Hippocampal formation (tissue), 2 donors: ENCODE results near the gene HRH1.
"Not testable (repeated sequence)": the region's sequence is repeated elsewhere in the genome, so short reads cannot be mapped to it uniquely, and the experiment has no call there.

ENCODE experiments used
- DNase-seq, 2 donors: peaks; one replicate each; lab custom pipeline; 2025; lab: John Stamatoyannopoulos, UW

The HRH1 gene

GRCh38 chr3:11154036-11154952 is at the start of gene HRH1:
HRH1 (plus strand) TSS chr3:11154493; CDS start chr3:11259038, 104,545 bp downstream.
- DNase-seq = no peak

DNA sequence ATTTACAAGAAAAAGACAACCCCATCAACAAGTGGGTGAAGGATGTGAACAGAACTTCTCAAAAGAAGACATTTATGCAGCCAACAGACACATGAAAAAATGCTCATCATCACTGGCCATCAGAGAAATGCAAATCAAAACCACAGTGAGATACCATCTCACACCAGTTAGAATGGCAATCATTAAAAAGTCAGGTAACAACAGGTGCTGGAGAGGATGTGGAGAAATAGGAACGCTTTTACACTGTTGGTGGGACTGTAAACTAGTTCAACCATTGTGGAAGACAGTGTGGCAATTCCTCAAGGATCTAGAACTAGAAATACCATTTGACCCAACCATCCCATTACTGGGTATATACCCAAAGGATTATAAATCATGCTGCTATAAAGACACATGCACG is 41.0 kb upstream of the HRH1 start:
- DNase-seq = not testable (repeated sequence)

DNA sequence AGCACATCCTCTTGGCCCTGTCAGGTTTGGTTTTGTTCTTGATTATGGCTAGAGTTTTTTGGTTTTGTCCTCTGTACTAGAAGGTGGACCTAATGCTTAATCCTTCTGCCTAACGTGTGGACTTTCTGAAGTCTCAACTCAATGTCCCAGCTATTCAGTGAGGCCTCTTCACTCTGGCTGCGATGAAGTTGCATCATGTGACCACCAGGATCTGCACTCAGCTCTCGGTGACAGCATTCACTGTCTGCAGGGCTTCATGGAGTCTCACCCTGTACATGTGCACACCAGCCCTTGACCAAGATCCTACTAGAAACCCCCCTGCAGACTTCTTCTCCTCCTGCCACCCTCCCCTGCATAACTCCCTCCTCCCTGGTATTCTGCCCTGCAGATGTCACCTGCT is 38.7 kb upstream of the HRH1 start:
- no peak for DNase-seq

DNA sequence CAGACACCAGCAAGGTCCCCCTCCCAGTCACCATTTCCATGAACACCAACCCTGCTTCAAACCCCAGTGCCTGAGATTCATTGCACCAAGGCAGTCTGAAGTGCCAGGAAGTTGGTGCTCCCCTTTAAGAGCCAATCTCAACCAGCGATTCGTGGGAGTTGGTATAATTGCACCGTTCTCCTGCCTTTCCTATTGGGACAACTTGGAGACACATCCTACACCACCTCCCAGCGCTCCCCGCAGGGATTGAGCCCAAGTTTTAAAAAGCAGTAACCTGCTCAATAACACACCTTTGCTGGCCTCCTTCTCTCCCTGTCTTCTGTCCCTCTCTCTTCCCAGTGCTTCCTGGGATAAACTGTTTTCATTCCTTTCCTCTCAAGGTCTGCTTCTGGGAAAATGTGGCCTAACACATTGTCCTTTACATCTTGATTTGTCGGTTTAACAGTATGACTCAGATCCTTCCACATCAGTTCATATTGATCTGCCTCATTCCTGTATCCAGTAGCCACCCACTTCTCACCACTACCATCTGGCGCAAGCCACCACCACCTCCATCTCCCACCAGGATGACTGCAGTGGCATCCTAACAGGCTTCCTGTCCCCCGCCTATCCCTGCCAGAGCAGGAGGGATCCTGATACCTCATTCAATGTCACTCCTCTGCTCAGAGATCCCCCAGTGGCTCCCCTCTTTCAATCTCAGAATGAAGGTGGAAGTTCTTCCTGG is 37.8 kb upstream of the HRH1 start:
- DNase-seq = no peak

GRCh38 chr3:11117591-11117990 is 36.7 kb upstream of the HRH1 start:
- DNase-seq = no peak

GRCh38 chr3:11118181-11118682 is 36.1 kb upstream of the HRH1 start:
- DNase-seq = no peak

DNA sequence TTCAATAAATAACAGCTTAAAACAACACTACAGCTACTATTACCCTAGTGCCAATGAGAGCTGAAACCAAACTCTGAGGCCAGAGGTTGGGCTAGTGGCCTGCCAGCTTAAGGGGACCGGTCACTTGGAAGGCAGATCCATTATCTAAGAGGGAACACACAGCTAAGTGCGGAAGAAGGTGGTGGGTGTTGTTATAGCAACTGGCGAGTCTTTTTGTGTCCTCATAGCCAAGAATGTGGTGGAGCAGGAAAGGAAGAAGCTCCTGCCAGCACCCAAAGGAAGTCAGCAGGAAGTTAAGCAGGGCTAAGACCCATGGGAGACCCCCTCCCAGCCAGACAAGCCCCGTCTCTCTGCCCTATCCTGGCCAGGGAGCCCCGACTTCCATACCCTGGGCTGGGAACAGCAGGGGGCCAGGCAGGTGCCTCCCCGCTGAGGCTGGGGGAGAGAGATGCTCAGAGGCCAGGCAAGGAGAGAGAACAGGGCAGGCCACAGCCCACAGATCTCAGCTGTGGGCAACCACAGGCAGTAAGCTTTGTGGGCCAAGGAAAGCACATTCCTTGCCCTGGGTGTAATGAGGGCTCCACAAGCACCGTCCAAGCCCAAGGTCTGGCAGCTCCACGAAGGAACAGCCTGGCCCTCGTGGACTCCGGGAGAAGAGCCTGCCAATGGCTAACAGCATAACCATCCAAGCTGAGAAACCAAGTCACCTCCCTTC is 34.0 kb upstream of the HRH1 start:
- no peak for DNase-seq

GRCh38 chr3:11126653-11127052 is 27.6 kb upstream of the HRH1 start:
- DNase-seq = no peak

DNA sequence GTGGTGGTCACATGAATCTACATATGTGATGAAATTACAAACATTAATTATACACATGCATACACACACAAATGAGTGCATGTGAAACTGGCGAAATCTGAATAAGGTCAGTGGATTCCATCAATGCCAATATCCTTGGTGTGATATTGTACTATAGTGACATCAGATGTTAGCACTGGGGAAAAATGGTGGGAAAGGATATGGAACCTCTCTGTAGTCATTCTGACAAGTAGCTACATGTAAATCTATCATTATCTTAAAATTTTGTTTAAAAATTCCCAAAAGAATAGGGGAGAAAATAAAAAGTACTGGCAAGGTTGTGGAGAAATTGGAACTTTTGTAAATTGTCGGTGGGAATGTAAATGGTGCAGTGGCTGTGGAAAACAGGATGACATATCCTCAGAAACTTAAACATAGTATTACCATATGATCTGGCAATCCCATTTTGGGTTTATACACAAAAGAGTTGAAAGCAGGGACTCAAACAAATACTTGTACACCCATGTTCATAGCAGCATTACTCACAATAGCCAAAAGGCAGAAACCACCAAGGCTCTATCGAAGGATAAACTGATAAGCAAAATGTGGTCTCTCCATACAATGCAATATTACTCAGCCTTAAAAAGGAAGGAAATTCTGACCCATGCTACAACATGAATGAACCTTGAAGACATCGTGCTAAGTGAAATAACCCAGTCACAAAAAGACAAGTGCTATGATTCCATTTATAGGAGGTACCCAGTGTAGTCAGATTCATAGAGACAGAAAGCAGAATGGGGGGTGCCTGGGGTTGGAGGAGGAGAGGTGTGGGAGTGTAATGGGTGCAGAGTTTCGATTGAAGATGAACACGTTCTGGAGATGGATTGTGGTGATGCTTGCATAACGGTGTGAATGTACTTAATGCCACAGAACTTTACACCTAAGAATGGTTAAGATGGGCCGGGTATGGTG is 25.3 kb upstream of the HRH1 start:
- no peak for DNase-seq

GRCh38 chr3:11130385-11130784 is 23.9 kb upstream of the HRH1 start:
- no peak for DNase-seq

DNA sequence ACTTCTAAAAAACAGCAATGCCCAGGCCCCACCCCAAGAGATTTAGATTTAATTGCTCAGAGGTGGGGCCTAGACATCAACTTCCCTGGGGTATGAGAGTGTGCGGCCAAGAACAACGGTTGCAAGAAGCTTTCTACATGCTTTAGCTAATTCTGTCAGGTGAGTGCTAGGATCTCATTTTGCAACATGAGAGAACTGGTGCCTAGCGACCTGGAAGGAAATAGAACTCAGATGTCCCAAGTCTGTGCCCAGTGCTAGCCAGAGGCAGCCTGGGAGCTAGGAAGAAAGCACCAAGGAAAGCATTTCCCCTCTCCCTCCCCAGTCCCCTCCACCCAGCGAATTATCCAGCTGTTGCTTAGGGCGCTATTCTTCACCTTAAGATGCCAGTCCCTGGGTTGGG is 22.9 kb upstream of the HRH1 start:
- no peak for DNase-seq

DNA sequence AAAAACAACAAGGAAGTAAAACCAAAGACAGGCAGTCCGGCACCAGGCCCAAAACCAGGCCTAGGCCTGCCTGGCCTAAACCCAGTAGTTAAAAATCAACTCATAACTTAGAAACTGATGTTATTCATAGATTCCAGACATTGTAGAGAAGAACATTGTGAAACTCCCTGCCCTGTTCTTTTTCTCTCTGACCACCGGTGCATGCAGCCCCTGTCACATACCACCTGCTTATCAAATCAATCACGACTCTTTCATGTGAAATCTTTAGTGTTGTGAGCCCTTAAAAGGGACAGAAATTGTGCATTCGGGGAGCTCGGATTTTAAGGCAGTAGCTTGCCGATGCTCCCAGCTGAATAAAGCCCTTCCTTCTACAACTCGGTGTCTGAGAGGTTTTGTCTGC is 22.4 kb upstream of the HRH1 start:
- not testable (repeated sequence) for DNase-seq

DNA sequence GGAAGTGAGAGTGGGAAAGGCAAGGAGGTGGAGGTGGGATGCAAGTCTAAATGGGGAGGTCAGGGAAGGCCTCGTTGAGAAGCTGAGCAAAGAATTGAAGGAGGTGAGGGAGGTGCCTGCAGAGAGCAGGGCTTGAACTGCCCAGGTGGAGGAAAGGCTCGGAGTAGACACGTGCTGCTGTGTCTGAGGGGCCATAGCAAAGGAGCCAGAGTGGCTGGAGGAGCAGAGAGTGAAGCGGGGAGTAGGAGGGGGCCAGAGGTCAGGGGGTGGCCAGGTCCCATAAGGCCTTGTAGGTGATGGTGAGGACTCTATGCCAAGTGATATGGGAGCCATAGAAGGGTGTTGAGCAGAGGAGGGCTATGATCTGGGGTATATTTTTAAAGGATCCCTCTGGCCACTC is 21.4 kb upstream of the HRH1 start:
- DNase-seq = no peak

DNA sequence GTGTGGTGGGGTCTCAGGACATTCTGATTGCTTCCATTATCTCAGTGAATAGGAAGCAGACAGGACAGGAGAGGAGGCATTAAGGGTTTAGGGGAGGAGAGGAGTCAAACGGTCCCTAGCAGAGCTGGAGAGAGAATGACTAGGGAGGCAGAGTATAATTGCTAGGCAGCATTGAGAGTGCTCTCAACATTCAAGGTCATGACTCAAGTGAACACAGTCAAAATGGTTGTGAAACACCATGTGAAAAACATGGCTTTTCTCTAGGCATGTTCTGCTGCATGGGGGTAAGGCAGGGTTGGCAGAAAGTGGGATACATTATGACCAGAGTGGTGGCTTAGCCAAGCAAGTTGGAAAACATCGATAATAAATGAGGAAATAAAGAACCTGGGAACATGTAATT is 19.5 kb upstream of the HRH1 start:
- no peak for DNase-seq

- no peak for DNase-seq
Measured at GRCh38 chr3:11136116-11136515, 18.2 kb upstream of the HRH1 start.

GRCh38 chr3:11136830-11137626 is 17.3 kb upstream of the HRH1 start:
- no peak for DNase-seq

DNA sequence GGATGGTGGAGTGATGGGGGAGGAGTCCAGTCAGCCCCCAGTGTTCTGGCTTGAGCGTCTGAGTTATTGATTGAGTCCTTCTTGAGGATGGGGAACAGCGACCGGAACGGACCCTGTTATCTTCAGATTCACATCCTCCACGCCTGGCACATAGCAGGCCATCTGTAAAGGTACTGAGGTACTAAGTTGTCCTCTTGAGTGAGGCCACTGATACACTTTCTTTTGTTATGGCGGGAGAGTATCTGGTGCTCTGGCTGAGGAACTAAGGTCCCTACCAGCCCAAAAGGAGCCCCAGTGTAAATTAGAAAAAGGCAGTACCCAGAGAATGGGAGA is 16.7 kb upstream of the HRH1 start:
- no peak for DNase-seq

GRCh38 chr3:11138371-11138770 is 15.9 kb upstream of the HRH1 start:
- DNase-seq = no peak

DNA sequence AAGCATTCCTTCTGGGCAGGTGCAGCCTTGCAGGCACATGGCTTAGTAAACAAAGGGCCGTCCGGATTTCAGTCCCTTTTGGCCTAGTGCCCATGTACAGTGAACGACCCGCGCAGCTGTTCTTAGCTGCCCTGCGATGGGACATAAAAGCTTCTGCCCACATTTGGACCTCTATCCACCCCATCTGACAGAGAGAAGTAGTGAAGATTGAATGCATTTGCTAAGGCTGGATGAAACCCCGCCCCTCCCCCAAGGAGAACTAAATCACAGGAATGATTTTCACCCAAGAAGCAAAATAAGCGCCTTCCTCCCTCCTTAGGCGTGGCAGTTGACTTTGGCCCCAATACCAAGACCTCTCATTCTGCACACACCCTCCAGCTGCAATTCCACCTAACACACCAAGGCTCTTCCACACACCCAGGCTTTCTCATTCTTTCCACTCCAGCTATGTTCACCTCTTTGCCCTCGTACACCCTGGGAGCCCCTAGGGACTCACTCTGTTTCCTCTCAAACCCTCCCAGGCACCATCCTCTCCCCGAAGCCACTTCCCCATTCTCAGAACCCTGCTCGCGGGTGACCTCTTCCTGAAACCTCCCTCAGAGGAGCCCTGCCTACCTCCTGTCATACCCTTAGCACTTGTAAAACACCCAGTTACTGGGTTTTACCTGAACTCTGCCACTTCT is 14.1 kb upstream of the HRH1 start:
- DNase-seq = no peak

- DNase-seq = no peak
Measured at GRCh38 chr3:11140713-11141104, 13.6 kb upstream of the HRH1 start.
